K562 (cell line): Measurements from ENCODE around the gene PTK6. TPM values are rescaled to one million over a fixed set of nuclear protein-coding genes. Genes with fewer than 3 reads are reported as not detected.

ENCODE experiments used
- ATAC-seq: fragments of 200-7000 bp; cut with Tn5 transposase; 3 replicates; pipeline ENCODE4 v1.9.1; 2020; ENCODE audit warnings: moderate library complexity
- BruUV-seq: library from RNA; stranded (reverse); fragments of 400-500 nt; replicated peaks from 2 replicates; lab custom pipeline; 2021; lab: Mats Ljungman, UMichigan
- CTCF ChIA-PET: fragments of 300-600 bp; formaldehyde crosslinking; extraction: SDS; loops from one replicate; lab custom pipeline; 2021; ENCODE audit warnings: low intra/inter-chr PET ratio; lab: Yijun Ruan, JAX
- POLR2A ChIA-PET: fragments of 300-600, 350-650 bp; sonication (Branson Sonifier 250); formaldehyde crosslinking; extraction: SDS; loops from one replicate; lab custom pipeline; 2021; ENCODE audit warnings: antibody characterized with exemption, inconsistent platforms; lab: Yijun Ruan, JAX
- DNase-seq, 4 experiments: peaks; one replicate each; pipeline versions ENCODE4 v3.0.0 to v3.0.0-alpha.2; 2011 to 2018; ENCODE audit warnings: low spot score in 3 of 4, mixed read lengths in 3 of 4; ENCODE audit errors: extremely low read depth in 1 of 4
- FAIRE-seq: peaks from 2 replicates; lab custom pipeline; 2011; peaks lifted over from hg19 to GRCh38; lab: Jason Lieb, UNC
- H2AFZ ChIP-seq: 2 replicates; pipeline ENCODE4 v1.6.0; 2011; ENCODE audit warnings: low read depth, low read length, control low read depth, inconsistent platforms
- H3K27ac ChIP-seq: fragments of 200-600 bp; 3 replicates; pipeline ENCODE4 v1.8.0; 2011; ENCODE audit warnings: low read depth, mild to moderate bottlenecking, control low read depth, inconsistent platforms, low read length, moderate library complexity, mixed read lengths; ENCODE audit errors: extremely low read depth
- H3K27me3 ChIP-seq, 2 experiments: fragments of 300-600 bp in 1 of 2; 2 replicates in 1 of 2; 3 replicates in 1 of 2; pipeline versions ENCODE4 v1.6.0 to v1.8.0; 2011; ENCODE audit warnings: inconsistent platforms in 2 of 2, low read length in 2 of 2, mild to moderate bottlenecking in 1 of 2, mixed read lengths in 1 of 2, moderate library complexity in 1 of 2; ENCODE audit not compliant: control insufficient read depth in 2 of 2, insufficient read depth in 2 of 2
- H3K36me3 ChIP-seq: fragments of 300-600 bp; 3 replicates; pipeline ENCODE4 v1.8.0; 2011; ENCODE audit warnings: mild to moderate bottlenecking, low read length, inconsistent platforms; ENCODE audit not compliant: control insufficient read depth, insufficient read depth
- H3K4me1 ChIP-seq, 2 experiments: fragments of 200-600 bp in 1 of 2; replicated peaks in 1 of 2; 2 replicates in 1 of 2; 3 replicates in 1 of 2; pipeline versions ENCODE4 v1.5.1 to v1.8.0; 2011; ENCODE audit warnings: inconsistent platforms in 2 of 2, low read length in 2 of 2, mild to moderate bottlenecking in 1 of 2, mixed read lengths in 1 of 2, moderate library complexity in 1 of 2; ENCODE audit not compliant: control insufficient read depth in 2 of 2, insufficient read depth in 2 of 2
- H3K4me2 ChIP-seq: 2 replicates; pipeline ENCODE4 v1.6.1; 2011; ENCODE audit warnings: low read length, control low read depth, inconsistent platforms, mixed read lengths; ENCODE audit not compliant: insufficient read depth
- H3K4me3 ChIP-seq: fragments of 200-600 bp; sonication (generic), shearing (Covaris generic); 2 replicates; pipeline ENCODE4 v1.5.1; 2016; ENCODE audit warnings: control low read depth, inconsistent platforms
- H3K79me2 ChIP-seq: fragments of 200-600 bp; 3 replicates; pipeline ENCODE4 v1.8.0; 2011; ENCODE audit warnings: low read length, inconsistent platforms; ENCODE audit not compliant: control insufficient read depth, insufficient read depth
- H3K9ac ChIP-seq, 2 experiments: 2 replicates each; pipeline versions ENCODE4 v1.6.0 to v1.6.1; 2011; ENCODE audit warnings: low read depth in 2 of 2, low read length in 2 of 2, control low read depth in 1 of 2, inconsistent platforms in 1 of 2, mild to moderate bottlenecking in 1 of 2, mixed read lengths in 1 of 2; ENCODE audit not compliant: insufficient read depth in 1 of 2
- H3K9me1 ChIP-seq: one replicate; pipeline ENCODE4 v1.6.0; 2011; ENCODE audit warnings: inconsistent platforms, mild to moderate bottlenecking, low read length, moderate library complexity; ENCODE audit not compliant: control insufficient read depth, insufficient read depth
- H3K9me3 ChIP-seq: replicated peaks from 2 replicates; pipeline ENCODE4 v1.5.1; 2011; ENCODE audit warnings: low read depth, low read length, inconsistent platforms; ENCODE audit not compliant: control insufficient read depth, insufficient read depth
- H4K20me1 ChIP-seq: replicated peaks from 2 replicates; pipeline ENCODE4 v1.6.1; 2011; ENCODE audit warnings: low read length, inconsistent platforms, mixed read lengths; ENCODE audit not compliant: control insufficient read depth, insufficient read depth
- ARHGAP35 ChIP-seq: fragments of 450-650 bp; IDR thresholded peaks from 2 replicates; pipeline ENCODE4 v1.6.1; 2018; ENCODE audit not compliant: partially characterized antibody
- THRAP3 ChIP-seq: fragments of 450-650 bp; IDR thresholded peaks from 2 replicates; pipeline ENCODE4 v1.6.1; 2016; ENCODE audit warnings: mild to moderate bottlenecking, inconsistent platforms, borderline replicate concordance
- ZNF121 ChIP-seq: sonication (generic); formaldehyde crosslinking; conservative IDR thresholded peaks from 2 replicates; pipeline ENCODE4 v1.8.0; 2022; ENCODE audit warnings: missing genetic modification reagents
- WGBS: fragments of 100-300 bp; shearing (Covaris generic); methylation state at CpG from one replicate; pipeline ENCODE4 v1.1.6; 2016; ENCODE audit warnings: low coverage, mixed read lengths; ENCODE audit not compliant: insufficient coverage; ENCODE audit errors: missing lambda C conversion rate; 5-methylcytosine and 5-hydroxymethylcytosine counted together
- in situ Hi-C: fragments of 300-500 bp; cut with MboI; formaldehyde crosslinking; loops from 4 replicates; pipeline ENCODE4 v1.15.0; 2018; ENCODE audit warnings: inconsistent platforms, mixed read lengths
- intact Hi-C: fragments of 100-400 bp; cut with micrococcal nuclease; formaldehyde crosslinking; loops from 2 replicates; pipeline ENCODE4 v1.14.2; 2022
- polyA plus RNA-seq, 8 experiments: library from polyadenylated mRNA; depleted of rRNA in 4 of 8; stranded (reverse) in 5 of 8; unstranded in 3 of 8; fragments of >200 nt; fragmentation: Nextera tagmentation in 2 of 8; fragmentation: Illumina TruSeq in 1 of 8; extraction: Ambion mirVana in 2 of 8; extraction: Trizol in 1 of 8; gene quantifications; 2 replicates each; pipeline versions ENCODE4 v1.2.1 to v1.2.3, GENCODE V29; 2011 to 2014; ENCODE audit warnings: inconsistent platforms in 1 of 8, missing spikeins in 1 of 8
- total RNA-seq, 7 experiments: library from RNA; depleted of rRNA in 6 of 7; stranded (reverse); fragments of >200 nt in 6 of 7; fragmentation: Illumina TruSeq in 2 of 7; extraction: Trizol in 2 of 7; gene quantifications; 2 replicates each; pipeline versions ENCODE4 v1.2.1 to v1.2.3, GENCODE V29; 2011 to 2021; ENCODE audit warnings: low replicate concordance in 1 of 7

Gene PTK6
- total and polyA plus RNA-seq, 9 of the 15 experiments (the other 6 are each of a cell fraction or from before 2014, with no cell fraction given): 0.07 TPM; not detected in 8

- Histone ChIP-seq H3K27ac (no peak overlapping the region), H3K79me2 (no peaks in the 10 kb centered on the region), H3K9ac (peak overlapping the region; percentile 23 to 65; a peak in 1 of 4 replicates), H3K4me3 (no peak overlapping the region), H2AFZ (peak overlapping the region; percentile 84), H3K9me3 (no peaks in the 10 kb centered on the region), H3K27me3 (peaks cover 0 to 14% of the 10 kb centered on the region in 2 experiments; a peak in 2 of 5 replicates), H4K20me1 (no peaks in the 10 kb centered on the region), H3K36me3 (no peaks in the 10 kb centered on the region), H3K9me1 (no peaks in the 10 kb centered on the region), H3K4me1 (peaks cover 4 to 27% of the 10 kb centered on the region in 2 experiments; a peak in 4 of 5 replicates), H3K4me2 (peak overlapping the region; percentile 29; the same call in 1 of the 2 replicates)
- WGBS: 71% methylated on average over 22 of the region's 23 CpGs
- POLR2A ChIA-PET: interaction anchor here (1.3 to 1.4 kb wide), 2 partner anchors 9 to 13 kb away, joined by 3 to 7 read pairs; no protein-coding TSS in a partner anchor
- ATAC-seq (no peak), FAIRE-seq (no peak), DNase-seq (no peak)
- TF ChIP-seq ARHGAP35 (no peak), ZNF121 (peak; percentile 71), THRAP3 (no peak)
- BruUV-seq: no TSS peak
- CTCF ChIA-PET: interaction anchor here (0.7 kb wide), 1 partner anchor 106 kb away, joined by 3 read pairs; no protein-coding TSS in a partner anchor
- intact Hi-C loops: no loop called here
- in situ Hi-C loops: no loop called here
These were observed 45.3 kb upstream of the PTK6 start for GRCh38 chr20:63582382-63583063.
